ENCODE results near the gene PPP6R1. TPM values are rescaled to one million over a fixed set of nuclear protein-coding genes. Genes with fewer than 3 reads are reported as not detected.
A peak's percentile ranks its signal among the peaks of the same experiment; 100 is the strongest.

The PPP6R1 gene
- polyA plus RNA-seq, 1 of the 3 experiments (the other 2 are of a cell fraction), result 47.8 TPM

DNA sequence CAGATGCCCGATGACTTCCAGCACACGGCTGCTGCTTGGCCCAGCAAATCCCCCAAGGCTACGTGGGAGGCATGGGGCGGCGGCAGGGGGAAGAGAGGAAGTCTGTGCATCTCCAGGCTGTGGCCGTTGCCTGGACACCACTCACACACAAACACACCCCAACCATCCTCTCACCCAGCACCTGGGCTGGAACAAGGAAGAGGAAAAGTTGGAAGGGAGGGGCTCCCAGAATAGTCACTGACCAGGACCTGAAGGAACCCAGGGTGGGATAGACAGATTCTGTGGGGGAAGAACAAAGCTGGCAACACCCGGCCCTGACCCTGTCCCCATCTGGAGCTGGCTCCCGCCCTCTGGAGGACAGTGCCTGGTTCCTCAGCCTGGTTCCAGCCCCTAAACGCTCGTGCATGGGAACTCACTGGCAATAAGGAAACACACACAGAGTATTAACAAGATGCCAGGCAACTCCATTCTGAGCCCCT, 11.2 kb downstream of the PPP6R1 start:
- Histone ChIP-seq H3K9me3 (no peaks in the 10 kb centered on the region), H3K79me2 (ENCODE audit: insufficient read depth) (peaks cover 57% of the 10 kb centered on the region), H3K27me3 (ENCODE audit: insufficient read depth) (no peaks in the 10 kb centered on the region), H3K4me1 (ENCODE audit: control insufficient read depth in 1 of 2, insufficient read depth in 2 of 2, low read depth in 1 of 2, low read length in 1 of 2) (peaks cover 0 to 23% of the 10 kb centered on the region in 2 experiments; a peak in 1 of 4 replicates), H3K9me2 (no peaks in the 10 kb centered on the region), H4K20me1 (ENCODE audit: insufficient read depth) (peaks cover 63% of the 10 kb centered on the region), H3K4me3 (ENCODE audit: low read depth in 2 of 2, low read length in 1 of 2) (no peak overlapping the region), H3K36me3 (replicated peaks in 1 of 2; ENCODE audit: control insufficient read depth in 1 of 2, insufficient read depth in 2 of 2, low read length in 1 of 2) (peaks cover 4 to 15% of the 10 kb centered on the region in 2 experiments), H2AFZ (ENCODE audit: low read depth) (no peak overlapping the region), H3K9ac (no peak overlapping the region), H3F3A (replicated peaks; ENCODE audit: insufficient read depth) (no peaks in the 10 kb centered on the region), H3K4me2 (no peak overlapping the region), H3K27ac (ENCODE audit: low read depth in 2 of 2, low read length in 1 of 2) (peak overlapping the region in 1 of 2 experiments; percentile 36; a peak in 1 of 4 replicates)
- CTCF ChIA-PET, result interaction anchor here (0.5 to 1.0 kb wide), 3 partner anchors 10 to 118 kb away, joined by 3 to 6 read pairs (median 5); no protein-coding TSS in a partner anchor
- DNase-seq, result peak; percentile 71
- 76% methylated on average over 8 of the region's 10 CpGs for WGBS (ENCODE audit: low lambda C conversion rate)
- POLR2A ChIA-PET, result interaction anchor here (0.9 to 3.3 kb wide), 6 partner anchors 9 to 160 kb away, joined by 3 to 11 read pairs (median 4); partner anchors contain the start of genes PPP6R1, TMEM86B and UBE2S
- no peak for TF ChIP-seq ZBTB33 (IDR thresholded peaks at IDR 0.05; ENCODE audit: borderline replicate concordance, low read depth)
- TF ChIP-seq POLR2AphosphoS5 (IDR thresholded peaks at IDR 0.05; ENCODE audit: low read depth, low read length), result no peak
- no peak for TF ChIP-seq FOSL2 (IDR thresholded peaks at IDR 0.05; ENCODE audit: borderline replicate concordance, low read depth)
- peak; percentile 10; the same call in 1 of the 2 replicates for TF ChIP-seq MXI1 (IDR thresholded peaks at IDR 0.05; ENCODE audit: low read depth, low read length)
- TF ChIP-seq, protein P1, sequence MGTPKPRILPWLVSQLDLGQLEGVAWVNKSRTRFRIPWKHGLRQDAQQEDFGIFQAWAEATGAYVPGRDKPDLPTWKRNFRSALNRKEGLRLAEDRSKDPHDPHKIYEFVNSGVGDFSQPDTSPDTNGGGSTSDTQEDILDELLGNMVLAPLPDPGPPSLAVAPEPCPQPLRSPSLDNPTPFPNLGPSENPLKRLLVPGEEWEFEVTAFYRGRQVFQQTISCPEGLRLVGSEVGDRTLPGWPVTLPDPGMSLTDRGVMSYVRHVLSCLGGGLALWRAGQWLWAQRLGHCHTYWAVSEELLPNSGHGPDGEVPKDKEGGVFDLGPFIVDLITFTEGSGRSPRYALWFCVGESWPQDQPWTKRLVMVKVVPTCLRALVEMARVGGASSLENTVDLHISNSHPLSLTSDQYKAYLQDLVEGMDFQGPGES (IDR thresholded peaks at IDR 0.05; ENCODE audit: low read depth, low read length), result no peak
- no peak for TF ChIP-seq TEAD4 (IDR thresholded peaks at IDR 0.05; ENCODE audit: borderline replicate concordance, insufficient read depth)
- TF ChIP-seq CHD2 (IDR thresholded peaks at IDR 0.05; ENCODE audit: low read length, partially characterized antibody), result no peak
- no peak for TF ChIP-seq TCF12 (IDR thresholded peaks at IDR 0.05)
- TF ChIP-seq TAF1 (IDR thresholded peaks at IDR 0.05; ENCODE audit: borderline replicate concordance, low read depth, low read length), result no peak
- TF ChIP-seq FOXM1 (IDR thresholded peaks at IDR 0.05; ENCODE audit: low read depth), result no peak
- TF ChIP-seq, protein P2, sequence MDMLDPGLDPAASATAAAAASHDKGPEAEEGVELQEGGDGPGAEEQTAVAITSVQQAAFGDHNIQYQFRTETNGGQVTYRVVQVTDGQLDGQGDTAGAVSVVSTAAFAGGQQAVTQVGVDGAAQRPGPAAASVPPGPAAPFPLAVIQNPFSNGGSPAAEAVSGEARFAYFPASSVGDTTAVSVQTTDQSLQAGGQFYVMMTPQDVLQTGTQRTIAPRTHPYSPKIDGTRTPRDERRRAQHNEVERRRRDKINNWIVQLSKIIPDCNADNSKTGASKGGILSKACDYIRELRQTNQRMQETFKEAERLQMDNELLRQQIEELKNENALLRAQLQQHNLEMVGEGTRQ (IDR thresholded peaks at IDR 0.05; ENCODE audit: borderline replicate concordance, low read depth, low read length), result no peak
- TF ChIP-seq RAD21 (IDR thresholded peaks at IDR 0.05; ENCODE audit: low read length), result peak; percentile 29; the same call in 1 of the 2 replicates
- no peak for TF ChIP-seq PBX3 (IDR thresholded peaks at IDR 0.05)
- no peak for TF ChIP-seq NFIC (IDR thresholded peaks at IDR 0.05; ENCODE audit: borderline replicate concordance)
- no peak for TF ChIP-seq FOXJ3 (CRISPR knock-in tag; IDR thresholded peaks at IDR 0.05)
- TF ChIP-seq RCOR1 (IDR thresholded peaks at IDR 0.05; ENCODE audit: low read length), result no peak

Measured in SK-N-SH (cell line).